SK-N-SH treated with all-trans-retinoic acid at 6 μM for 48 hours (cell line): Measurements from ENCODE around the gene TUBB6.

Source experiments
- ARNTL ChIP-seq: fragments of 450-650 bp; formaldehyde crosslinking; IDR thresholded peaks from 2 replicates; pipeline ENCODE4 v1.5.0; 2020; ENCODE audit warnings: low read depth, mild to moderate bottlenecking, moderate library complexity, borderline replicate concordance
- RARB ChIP-seq: fragments of 250-450 bp; sonication (Bioruptor Pico); IDR thresholded peaks from 2 replicates; pipeline ENCODE4 v1.8.0; 2021; ENCODE audit warnings: mild to moderate bottlenecking, moderate library complexity
- ZFP3 ChIP-seq: fragments of 250-450 bp; sonication (Bioruptor Pico); IDR thresholded peaks from 2 replicates; pipeline ENCODE4 v1.5.0; 2020; ENCODE audit warnings: mild to moderate bottlenecking, moderate library complexity
- ZFP30 ChIP-seq: fragments of 450-650 bp; formaldehyde crosslinking; IDR thresholded peaks from 2 replicates; pipeline ENCODE4 v1.5.0; 2022; ENCODE audit warnings: mild to moderate bottlenecking, moderate library complexity
- ZNF565 ChIP-seq: fragments of 450-650 bp; formaldehyde crosslinking; conservative IDR thresholded peaks from 2 replicates; pipeline ENCODE4 v1.5.0; 2020; ENCODE audit warnings: low read depth, mild to moderate bottlenecking, moderate library complexity
- ZNF8 ChIP-seq: fragments of 450-650 bp; formaldehyde crosslinking; IDR thresholded peaks from 2 replicates; pipeline ENCODE4 v1.5.0; 2020; ENCODE audit warnings: mild to moderate bottlenecking, moderate library complexity

DNA sequence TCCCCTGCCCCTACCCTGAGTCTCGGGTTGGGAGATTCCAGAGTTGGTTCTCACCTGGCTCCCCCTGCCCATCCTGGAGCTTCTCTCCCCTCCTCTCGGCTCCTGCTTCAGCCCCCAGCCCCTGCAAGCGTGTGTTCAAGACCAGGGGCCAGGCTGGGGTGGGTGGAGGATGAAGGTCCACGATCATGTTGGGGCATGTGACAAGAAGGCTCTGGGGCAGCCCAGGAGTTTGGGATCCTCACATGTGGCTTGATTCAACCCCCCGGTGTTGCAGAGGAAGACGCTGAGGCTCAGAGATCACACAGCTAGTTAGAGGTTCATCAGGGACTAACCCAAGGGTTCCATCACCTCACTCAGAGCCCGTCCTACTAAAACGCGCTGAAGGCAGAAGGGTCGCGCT lies 14.2 kb upstream of the TUBB6 start:
- TF ChIP-seq ZFP30 (CRISPR knock-in tag) (no peak), RARB (CRISPR knock-in tag) (no peak), ZNF565 (CRISPR knock-in tag) (no peak), ZNF8 (CRISPR knock-in tag) (no peak), ZFP3 (CRISPR knock-in tag) (no peak), ARNTL (CRISPR knock-in tag) (no peak)
